ENCODE results near the gene IQSEC1. TPM values are rescaled to one million over a fixed set of nuclear protein-coding genes. Genes with fewer than 3 reads are reported as not detected.

The IQSEC1 gene
- total and polyA plus RNA-seq, 9 of the 15 experiments (the other 6 are each of a cell fraction or from before 2014, with no cell fraction given) = 0.56 to 39.0 (median 6.8) TPM

- Histone ChIP-seq H3K9ac (ENCODE audit: insufficient read depth in 1 of 2, low read depth in 2 of 2, low read length in 2 of 2) (no peak overlapping the region), H3K4me1 (replicated peaks in 1 of 2; ENCODE audit: control insufficient read depth in 2 of 2, insufficient read depth in 2 of 2, low read length in 2 of 2) (peaks cover 0 to 51% of the 10 kb centered on the region in 2 experiments; a peak in 3 of 5 replicates), H3K9me3 (replicated peaks; ENCODE audit: control insufficient read depth, insufficient read depth, low read depth, low read length) (no peaks in the 10 kb centered on the region), H3K9me1 (ENCODE audit: control insufficient read depth, insufficient read depth, low read length) (no peaks in the 10 kb centered on the region), H3K4me3 (no peak overlapping the region), H3K79me2 (ENCODE audit: control insufficient read depth, insufficient read depth, low read length) (peaks cover 4% of the 10 kb centered on the region; the same call in 2 of the 3 replicates), H3K27me3 (ENCODE audit: control insufficient read depth in 2 of 2, insufficient read depth in 2 of 2, low read length in 2 of 2) (no peaks in the 10 kb centered on the region), H3K4me2 (ENCODE audit: insufficient read depth, low read length) (no peak overlapping the region), H3K27ac (ENCODE audit: extremely low read depth, low read depth, low read length) (no peak overlapping the region), H3K36me3 (ENCODE audit: control insufficient read depth, insufficient read depth, low read length) (peaks cover 74% of the 10 kb centered on the region), H2AFZ (ENCODE audit: low read depth, low read length) (no peak overlapping the region), H4K20me1 (replicated peaks; ENCODE audit: control insufficient read depth, insufficient read depth, low read length) (no peaks in the 10 kb centered on the region; the same call in 1 of the 2 replicates)
- FAIRE-seq = no peak
- intact Hi-C loops (cut with micrococcal nuclease) (no loop called here), in situ Hi-C loops (cut with MboI) (no loop called here)
- CTCF ChIA-PET (ENCODE audit: low intra/inter-chr PET ratio) = interaction anchor here (1.0 kb wide), 1 partner anchor 55 kb away, joined by 3 read pairs; no protein-coding TSS in a partner anchor
- no TSS peak for BruUV-seq (replicated peaks)
- POLR2A ChIA-PET = interaction anchor here (1.0 kb wide), 1 partner anchor 8 kb away, joined by 3 read pairs; no protein-coding TSS in a partner anchor
- 88% methylated on average over 10 of the region's 10 CpGs for WGBS (ENCODE audit: insufficient coverage, low coverage, missing lambda C conversion rate)
- DNase-seq (ENCODE audit: extremely low read depth in 1 of 4, low spot score in 3 of 4) = no peak
- ATAC-seq = no peak
- TF ChIP-seq CREB3L1 (IDR thresholded peaks at IDR 0.05; ENCODE audit: borderline replicate concordance, low read depth) (no peak), RCOR1 (IDR thresholded peaks at IDR 0.05; ENCODE audit: borderline replicate concordance in 1 of 2, low read depth in 2 of 2, low read length in 2 of 2) (no peak), POLR2AphosphoS5 (IDR thresholded peaks at IDR 0.05; ENCODE audit: control insufficient read depth, insufficient read depth, low read depth, low read length) (no peak), KLF13 (tag; IDR thresholded peaks at IDR 0.05; ENCODE audit: borderline replicate concordance, low read depth) (no peak), FOXK2 (conservative IDR thresholded peaks at IDR 0.05 in 1 of 2, IDR thresholded peaks at IDR 0.05 in 1 of 2; ENCODE audit: low read depth in 2 of 2) (no peak), ZNF3 (CRISPR knock-in tag; IDR thresholded peaks at IDR 0.05) (no peak), KHSRP (IDR thresholded peaks at IDR 0.05) (no peak), CTCFL (IDR thresholded peaks at IDR 0.05; ENCODE audit: borderline replicate concordance, insufficient read depth, low read depth, low read length, poor library complexity, severe bottlenecking) (no peak), RBM25 (IDR thresholded peaks at IDR 0.05; ENCODE audit: low read depth, low read length, severe bottlenecking) (no peak), RFX1 (IDR thresholded peaks at IDR 0.05) (no peak)
- TF ChIP-seq, protein P1, sequence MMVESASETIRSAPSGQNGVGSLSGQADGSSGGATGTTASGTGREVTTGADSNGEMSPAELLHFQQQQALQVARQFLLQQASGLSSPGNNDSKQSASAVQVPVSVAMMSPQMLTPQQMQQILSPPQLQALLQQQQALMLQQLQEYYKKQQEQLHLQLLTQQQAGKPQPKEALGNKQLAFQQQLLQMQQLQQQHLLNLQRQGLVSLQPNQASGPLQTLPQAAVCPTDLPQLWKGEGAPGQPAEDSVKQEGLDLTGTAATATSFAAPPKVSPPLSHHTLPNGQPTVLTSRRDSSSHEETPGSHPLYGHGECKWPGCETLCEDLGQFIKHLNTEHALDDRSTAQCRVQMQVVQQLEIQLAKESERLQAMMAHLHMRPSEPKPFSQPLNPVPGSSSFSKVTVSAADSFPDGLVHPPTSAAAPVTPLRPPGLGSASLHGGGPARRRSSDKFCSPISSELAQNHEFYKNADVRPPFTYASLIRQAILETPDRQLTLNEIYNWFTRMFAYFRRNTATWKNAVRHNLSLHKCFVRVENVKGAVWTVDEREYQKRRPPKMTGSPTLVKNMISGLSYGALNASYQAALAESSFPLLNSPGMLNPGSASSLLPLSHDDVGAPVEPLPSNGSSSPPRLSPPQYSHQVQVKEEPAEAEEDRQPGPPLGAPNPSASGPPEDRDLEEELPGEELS (CRISPR knock-in tag; IDR thresholded peaks at IDR 0.05; ENCODE audit: borderline replicate concordance) = no peak
- TF ChIP-seq, protein P2, sequence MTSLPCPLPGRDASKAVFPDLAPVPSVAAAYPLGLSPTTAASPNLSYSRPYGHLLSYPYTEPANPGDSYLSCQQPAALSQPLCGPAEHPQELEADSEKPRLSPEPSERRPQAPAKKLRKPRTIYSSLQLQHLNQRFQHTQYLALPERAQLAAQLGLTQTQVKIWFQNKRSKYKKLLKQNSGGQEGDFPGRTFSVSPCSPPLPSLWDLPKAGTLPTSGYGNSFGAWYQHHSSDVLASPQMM (CRISPR knock-in tag; IDR thresholded peaks at IDR 0.05) = no peak
- TF ChIP-seq, protein P3, sequence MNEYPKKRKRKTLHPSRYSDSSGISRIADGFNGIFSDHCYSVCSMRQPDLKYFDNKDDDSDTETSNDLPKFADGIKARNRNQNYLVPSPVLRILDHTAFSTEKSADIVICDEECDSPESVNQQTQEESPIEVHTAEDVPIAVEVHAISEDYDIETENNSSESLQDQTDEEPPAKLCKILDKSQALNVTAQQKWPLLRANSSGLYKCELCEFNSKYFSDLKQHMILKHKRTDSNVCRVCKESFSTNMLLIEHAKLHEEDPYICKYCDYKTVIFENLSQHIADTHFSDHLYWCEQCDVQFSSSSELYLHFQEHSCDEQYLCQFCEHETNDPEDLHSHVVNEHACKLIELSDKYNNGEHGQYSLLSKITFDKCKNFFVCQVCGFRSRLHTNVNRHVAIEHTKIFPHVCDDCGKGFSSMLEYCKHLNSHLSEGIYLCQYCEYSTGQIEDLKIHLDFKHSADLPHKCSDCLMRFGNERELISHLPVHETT (CRISPR knock-in tag; conservative IDR thresholded peaks at IDR 0.05 in 1 of 2, IDR thresholded peaks at IDR 0.05 in 1 of 2) = no peak
Observed at GRCh38 chr3:12939137-12939536, 134.1 kb downstream of the IQSEC1 start.
